RWPE1 (cell line): ENCODE results near the gene ARHGEF3.
A peak's percentile ranks its signal among the peaks of the same experiment; 100 is the strongest.
"Not testable (repeated sequence)": the region's sequence is repeated elsewhere in the genome, so short reads cannot be mapped to it uniquely, and the experiment has no call there.

Experiments
- CTCF ChIA-PET: fragments of 350-600 bp; sonication (Branson Sonifier 250); formaldehyde crosslinking; extraction: SDS; loops from one replicate; lab custom pipeline; 2021; lab: Yijun Ruan, JAX
- POLR2A ChIA-PET: fragments of 400-600 bp; formaldehyde crosslinking; extraction: SDS; loops from one replicate; lab custom pipeline; 2020; ENCODE audit warnings: antibody characterized with exemption; ENCODE audit not compliant: low non-redundant PET; lab: Yijun Ruan, JAX
- DNase-seq: peaks from one replicate; pipeline ENCODE4 v3.0.0; 2012; ENCODE audit warnings: low spot score
- H3K27ac ChIP-seq: fragments of 450-650 bp; 2 replicates; pipeline ENCODE4 v1.5.1; 2017
- TF ChIP-seq, protein P1 (sequence below): fragments of 450-650 bp; conservative IDR thresholded peaks from 2 replicates; pipeline ENCODE4 v1.5.1; 2017; ENCODE audit warnings: low read depth, mild to moderate bottlenecking

ARHGEF3 gene

DNA sequence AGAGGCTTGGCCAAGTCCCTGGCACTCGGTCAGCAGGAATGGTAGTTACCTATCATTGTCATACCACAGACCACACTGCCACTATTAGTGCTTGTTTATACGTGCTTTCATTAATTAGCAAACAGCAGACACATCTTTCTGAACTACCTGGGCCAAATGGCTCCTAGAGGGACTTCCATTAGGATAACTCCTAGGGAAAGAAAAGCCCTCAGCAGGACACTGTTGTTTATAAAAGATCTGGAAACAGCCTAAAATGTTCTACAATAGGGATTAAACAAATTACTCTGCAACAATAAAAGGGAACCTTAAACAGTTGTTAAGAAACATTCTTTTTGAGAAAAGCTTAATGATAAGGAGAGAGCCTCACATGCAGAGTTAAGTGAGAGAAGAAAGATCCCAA is 38.5 kb downstream of the ARHGEF3 start:
- DNase-seq, result no peak
- ChIA-PET CTCF (no interaction called here), POLR2A (no interaction called here)
- H3K27ac ChIP-seq, result no peak overlapping the region
- TF ChIP-seq, protein P1, sequence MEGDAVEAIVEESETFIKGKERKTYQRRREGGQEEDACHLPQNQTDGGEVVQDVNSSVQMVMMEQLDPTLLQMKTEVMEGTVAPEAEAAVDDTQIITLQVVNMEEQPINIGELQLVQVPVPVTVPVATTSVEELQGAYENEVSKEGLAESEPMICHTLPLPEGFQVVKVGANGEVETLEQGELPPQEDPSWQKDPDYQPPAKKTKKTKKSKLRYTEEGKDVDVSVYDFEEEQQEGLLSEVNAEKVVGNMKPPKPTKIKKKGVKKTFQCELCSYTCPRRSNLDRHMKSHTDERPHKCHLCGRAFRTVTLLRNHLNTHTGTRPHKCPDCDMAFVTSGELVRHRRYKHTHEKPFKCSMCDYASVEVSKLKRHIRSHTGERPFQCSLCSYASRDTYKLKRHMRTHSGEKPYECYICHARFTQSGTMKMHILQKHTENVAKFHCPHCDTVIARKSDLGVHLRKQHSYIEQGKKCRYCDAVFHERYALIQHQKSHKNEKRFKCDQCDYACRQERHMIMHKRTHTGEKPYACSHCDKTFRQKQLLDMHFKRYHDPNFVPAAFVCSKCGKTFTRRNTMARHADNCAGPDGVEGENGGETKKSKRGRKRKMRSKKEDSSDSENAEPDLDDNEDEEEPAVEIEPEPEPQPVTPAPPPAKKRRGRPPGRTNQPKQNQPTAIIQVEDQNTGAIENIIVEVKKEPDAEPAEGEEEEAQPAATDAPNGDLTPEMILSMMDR, result no peak

DNA sequence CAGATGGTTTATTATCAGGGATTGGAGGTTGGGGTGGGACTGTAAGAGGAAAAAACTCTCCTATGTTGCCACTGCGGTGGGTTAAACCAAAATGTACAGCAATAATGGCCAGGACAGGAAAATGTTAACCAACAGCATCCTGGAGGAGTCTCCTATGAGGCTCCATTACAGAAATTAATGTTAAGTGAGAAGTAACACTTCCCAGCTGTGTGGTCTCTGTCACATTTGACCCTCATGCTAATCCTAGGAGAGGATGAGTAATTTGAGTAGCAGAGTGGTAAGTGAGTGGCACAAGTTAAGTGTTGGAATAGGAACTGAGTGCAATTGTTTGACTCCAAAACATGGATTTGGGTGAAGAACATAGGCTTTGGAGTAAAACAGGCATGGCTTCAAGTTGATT is 39.0 kb downstream of the ARHGEF3 start:
- TF ChIP-seq, protein P1, result no peak
- POLR2A ChIA-PET, result no interaction called here
- DNase-seq, result no peak
- CTCF ChIA-PET, result no interaction called here
- H3K27ac ChIP-seq, result no peak overlapping the region

DNA sequence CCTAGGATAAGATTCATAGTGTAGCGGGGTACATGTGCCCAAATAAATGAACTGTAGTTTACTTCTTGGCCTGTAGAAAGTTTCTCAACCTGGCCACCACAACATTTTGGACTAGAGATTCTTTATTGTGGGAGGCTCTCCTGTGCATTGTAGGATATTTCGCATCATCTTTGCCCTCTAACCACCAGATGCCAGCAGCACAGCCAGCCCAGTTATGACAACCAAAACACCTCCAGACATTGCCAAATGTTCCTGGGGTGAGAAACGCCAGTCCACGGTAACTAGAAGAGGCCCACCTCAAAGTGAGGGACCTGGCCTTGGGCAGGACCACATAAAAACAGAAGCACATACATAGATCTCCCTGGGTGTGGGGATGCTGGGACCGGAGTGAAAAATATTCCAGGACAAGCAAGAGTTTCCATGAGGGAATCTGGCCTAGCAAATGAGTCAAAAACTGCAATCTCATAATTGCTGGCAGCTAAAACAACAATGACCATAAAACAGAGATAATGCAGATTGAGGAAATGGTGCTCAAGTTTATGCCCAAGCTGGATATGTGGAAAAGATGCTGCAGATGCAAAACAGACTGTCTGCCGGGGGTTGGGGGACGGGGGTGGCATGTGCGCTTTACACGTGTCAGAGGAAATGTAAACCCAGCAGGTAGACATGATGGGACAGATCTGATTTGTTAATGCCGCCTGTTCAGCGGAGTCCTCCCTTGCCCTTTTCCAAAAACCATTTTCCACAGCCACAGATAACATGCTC is 39.7 kb downstream of the ARHGEF3 start:
- H3K27ac ChIP-seq, result no peak overlapping the region
- no peak for DNase-seq
- ChIA-PET POLR2A (no interaction called here), CTCF (no interaction called here)
- TF ChIP-seq, protein P1, result no peak

- POLR2A ChIA-PET, result no interaction called here
Observed at GRCh38 chr3:56761023-56761422, 40.7 kb downstream of the ARHGEF3 start.

DNA sequence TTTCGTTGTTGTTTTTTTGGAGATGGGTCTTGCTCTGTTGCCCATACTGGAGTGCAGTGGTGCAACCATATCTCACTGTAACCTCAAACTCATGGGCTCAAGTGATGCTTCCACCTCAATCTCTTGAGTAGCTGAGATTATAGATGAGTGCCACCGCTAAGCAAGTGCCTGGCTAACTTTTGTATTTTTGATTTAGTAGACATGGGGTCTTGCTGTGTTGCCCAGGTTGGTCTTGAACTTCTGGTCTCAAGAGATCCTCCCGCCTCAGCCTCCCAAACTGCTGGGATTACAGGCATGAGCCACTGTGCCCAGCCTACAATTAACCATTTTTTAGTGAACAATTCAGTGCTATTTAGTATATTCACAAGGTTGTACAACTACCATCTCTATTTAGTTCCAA is 42.2 kb downstream of the ARHGEF3 start:
- CTCF ChIA-PET, result no interaction called here
- no peak for DNase-seq
- TF ChIP-seq, protein P1, result no peak
- POLR2A ChIA-PET, result no interaction called here
- no peak overlapping the region for H3K27ac ChIP-seq

More at GRCh38 chr3:56761023-56761422, 40.7 kb downstream of the ARHGEF3 start:
- TF ChIP-seq, protein P1, result no peak
- no peak for DNase-seq
- CTCF ChIA-PET, result no interaction called here
- H3K27ac ChIP-seq, result no peak overlapping the region

- POLR2A ChIA-PET, result no interaction called here
Observed at GRCh38 chr3:56758539-56758981, 43.2 kb downstream of the ARHGEF3 start.

DNA sequence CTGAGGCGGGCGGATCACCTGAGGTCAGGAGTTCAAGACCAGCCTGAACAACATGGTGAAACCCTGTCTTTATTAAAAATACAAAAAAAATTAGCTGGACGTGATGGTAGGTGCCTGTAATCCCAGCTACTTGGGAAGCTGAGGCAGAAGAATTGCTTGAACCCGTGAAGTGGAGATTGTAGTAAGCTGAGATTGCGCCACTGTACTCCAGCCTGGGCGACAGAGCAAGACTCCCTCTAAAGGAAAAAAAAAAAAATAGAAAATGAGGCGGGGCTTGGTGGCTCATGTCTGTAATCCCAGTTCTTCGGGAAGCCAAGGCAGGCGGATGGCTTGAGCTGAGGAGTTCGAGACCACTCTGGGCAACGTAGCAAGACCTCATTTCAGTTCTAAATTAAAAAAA is 43.7 kb downstream of the ARHGEF3 start:
- POLR2A ChIA-PET, CTCF ChIA-PET, DNase-seq: not testable (repeated sequence)
- peak overlapping the region; percentile 31; the same call in 1 of the 2 replicates for H3K27ac ChIP-seq

More at GRCh38 chr3:56758539-56758981, 43.2 kb downstream of the ARHGEF3 start:
- peak; percentile 50 for DNase-seq
- TF ChIP-seq, protein P1, result no peak
- peak overlapping the region; percentile 31; the same call in 1 of the 2 replicates for H3K27ac ChIP-seq
- CTCF ChIA-PET, result no interaction called here
